Right cardiac atrium (tissue), 5 donors: ENCODE data around the gene MED15. TPM values are rescaled to one million over a fixed set of nuclear protein-coding genes. Genes with fewer than 3 reads are reported as not detected.
A peak's percentile ranks its signal among the peaks of the same experiment; 100 is the strongest.

Experiments used
- ATAC-seq, 2 donors: fragments of 200-7000 bp; cut with Tn5 transposase; one replicate each; pipeline versions ENCODE4 v1.8.0 to v1.9.1; 2020; ENCODE audit warnings: moderate library complexity in 2 of 2, mild to moderate bottlenecking in 1 of 2
- DNase-seq, 3 donors: peaks; one replicate each; pipeline ENCODE4 v3.0.0-alpha.2; 2020
- H3K27ac ChIP-seq: one replicate; pipeline ENCODE4 v1.5.1; 2013; ENCODE audit warnings: mild to moderate bottlenecking, low read length, control low read depth, moderate library complexity
- H3K27me3 ChIP-seq: one replicate; pipeline ENCODE4 v1.6.1; 2013; ENCODE audit not compliant: control insufficient read depth, insufficient read depth
- H3K4me1 ChIP-seq: one replicate; pipeline ENCODE4 v1.6.1; 2013; ENCODE audit warnings: low read length; ENCODE audit not compliant: control insufficient read depth, insufficient read depth
- H3K4me3 ChIP-seq: one replicate; pipeline ENCODE4 v1.5.1; 2013; ENCODE audit warnings: low read length, control low read depth
- H3K9me3 ChIP-seq: one replicate; pipeline ENCODE4 v1.6.1; 2013; ENCODE audit warnings: low read length; ENCODE audit not compliant: control insufficient read depth
- WGBS: extraction: QIAGEN DNeasy Blood & Tissue Kit; methylation state at CpG from one replicate; pipeline ENCODE4 v1.1.7; 2013; 5-methylcytosine and 5-hydroxymethylcytosine counted together
- intact Hi-C, 4 donors: fragments of 100-400 bp; cut with DNase I; formaldehyde crosslinking; loops; one replicate each; pipeline versions ENCODE4 v1.11.0 to v1.14.0; 2022 to 2023
- polyA plus RNA-seq: library from polyadenylated mRNA; stranded (reverse); fragments of 200-250 nt; gene quantifications from one replicate; pipeline ENCODE4 v1.2.3, GENCODE V29; 2013
- total RNA-seq, 4 donors: library from RNA; stranded (reverse); fragmentation: NEBNext Ultra II Directional; extraction: Animal tissue kit (Norgen Biotek cat#: 25700); gene quantifications; one replicate each; pipeline ENCODE4 v1.2.1, GENCODE V29; 2021
- donor health status: healthy with polysubstance abuse.
- donor health status: DM: no; HTN: yes; CAD: no.
- donor health status: DM: no; HTN: no; CAD: no.
- donor health status: DM: no; HTN: yes; CAD: no; lungs with severe emphysema.
- donor health status: DM: yes; HTN: yes; CAD: no.

Gene MED15
- total and polyA plus RNA-seq, 5 donors, result 30.9 to 53.4 (median 49.5) TPM

DNA sequence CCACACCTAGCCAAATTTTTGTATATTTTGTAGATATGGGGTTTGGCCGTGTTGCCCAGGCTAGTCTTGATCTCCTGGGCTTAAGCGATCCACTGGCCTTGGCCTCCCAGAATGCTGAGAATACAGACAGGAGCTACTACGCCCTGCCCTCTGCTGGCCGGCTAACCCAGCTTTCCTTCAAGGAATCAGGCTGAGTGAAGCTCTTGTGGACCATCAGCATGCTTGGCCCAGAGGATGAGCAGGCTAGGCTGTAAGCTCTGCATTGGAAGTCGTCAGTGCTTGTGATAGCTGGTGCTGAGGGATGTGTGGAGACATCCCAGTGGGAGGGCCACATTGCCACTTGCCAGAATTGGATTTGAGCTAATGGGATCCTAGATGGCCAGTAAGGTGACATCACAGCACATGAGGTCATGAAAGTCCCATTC, 60.6 kb downstream of the MED15 start:
- no peak for ATAC-seq
- peak; percentile 10 to 59 (median 37) for DNase-seq
- no peaks in the 10 kb centered on the region for H3K9me3 ChIP-seq
- WGBS, result 59% methylated on average over 5 of the region's 5 CpGs
- H3K4me1 ChIP-seq, result peaks cover 22% of the 10 kb centered on the region
- H3K4me3 ChIP-seq, result no peak overlapping the region
- peak overlapping the region; percentile 3 for H3K27ac ChIP-seq
- H3K27me3 ChIP-seq, result no peaks in the 10 kb centered on the region
- intact Hi-C loops, result loop anchor here in 1 of 4 donors (10.0 kb wide), 1 partner anchor 53 kb away; no protein-coding TSS in a partner anchor

DNA sequence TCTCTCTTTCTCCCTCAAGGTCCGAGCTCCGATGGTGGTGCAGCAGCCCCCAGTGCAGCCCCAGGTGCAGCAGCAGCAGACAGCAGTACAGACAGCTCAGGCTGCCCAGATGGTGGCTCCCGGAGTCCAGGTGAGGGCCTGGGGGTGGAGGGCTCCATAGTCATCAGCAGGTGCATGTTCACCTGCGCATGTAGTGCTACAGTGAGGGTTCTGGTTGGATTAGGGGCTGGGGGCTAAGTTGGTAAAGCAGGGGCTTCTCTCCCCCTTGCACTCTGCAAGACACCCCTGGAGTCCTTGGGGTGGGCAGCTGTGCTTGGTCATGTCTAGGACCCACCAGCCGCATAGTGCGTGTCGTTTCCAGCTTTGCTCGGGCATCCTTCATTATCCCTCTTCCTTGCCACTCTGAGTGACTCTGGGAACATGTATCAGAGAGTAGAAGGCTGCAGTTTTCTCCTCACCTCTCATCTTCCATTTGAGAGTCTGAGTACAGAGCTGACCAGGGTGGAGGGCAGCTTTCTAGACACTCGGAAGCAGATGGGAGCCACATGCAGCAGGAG, 61.2 kb downstream of the MED15 start:
- DNase-seq (peak; percentile 5 to 55 (median 33)), ATAC-seq (no peak)
- intact Hi-C loops, result loop anchor here in 1 of 4 donors (10.0 kb wide), 1 partner anchor 54 kb away; no protein-coding TSS in a partner anchor
- H3K4me3 ChIP-seq, result no peak overlapping the region
- peaks cover 22% of the 10 kb centered on the region for H3K4me1 ChIP-seq
- WGBS, result 84% methylated on average over 9 of the region's 9 CpGs
- H3K27me3 ChIP-seq, result no peaks in the 10 kb centered on the region
- H3K27ac ChIP-seq, result peak overlapping the region; percentile 58
- no peaks in the 10 kb centered on the region for H3K9me3 ChIP-seq

DNA sequence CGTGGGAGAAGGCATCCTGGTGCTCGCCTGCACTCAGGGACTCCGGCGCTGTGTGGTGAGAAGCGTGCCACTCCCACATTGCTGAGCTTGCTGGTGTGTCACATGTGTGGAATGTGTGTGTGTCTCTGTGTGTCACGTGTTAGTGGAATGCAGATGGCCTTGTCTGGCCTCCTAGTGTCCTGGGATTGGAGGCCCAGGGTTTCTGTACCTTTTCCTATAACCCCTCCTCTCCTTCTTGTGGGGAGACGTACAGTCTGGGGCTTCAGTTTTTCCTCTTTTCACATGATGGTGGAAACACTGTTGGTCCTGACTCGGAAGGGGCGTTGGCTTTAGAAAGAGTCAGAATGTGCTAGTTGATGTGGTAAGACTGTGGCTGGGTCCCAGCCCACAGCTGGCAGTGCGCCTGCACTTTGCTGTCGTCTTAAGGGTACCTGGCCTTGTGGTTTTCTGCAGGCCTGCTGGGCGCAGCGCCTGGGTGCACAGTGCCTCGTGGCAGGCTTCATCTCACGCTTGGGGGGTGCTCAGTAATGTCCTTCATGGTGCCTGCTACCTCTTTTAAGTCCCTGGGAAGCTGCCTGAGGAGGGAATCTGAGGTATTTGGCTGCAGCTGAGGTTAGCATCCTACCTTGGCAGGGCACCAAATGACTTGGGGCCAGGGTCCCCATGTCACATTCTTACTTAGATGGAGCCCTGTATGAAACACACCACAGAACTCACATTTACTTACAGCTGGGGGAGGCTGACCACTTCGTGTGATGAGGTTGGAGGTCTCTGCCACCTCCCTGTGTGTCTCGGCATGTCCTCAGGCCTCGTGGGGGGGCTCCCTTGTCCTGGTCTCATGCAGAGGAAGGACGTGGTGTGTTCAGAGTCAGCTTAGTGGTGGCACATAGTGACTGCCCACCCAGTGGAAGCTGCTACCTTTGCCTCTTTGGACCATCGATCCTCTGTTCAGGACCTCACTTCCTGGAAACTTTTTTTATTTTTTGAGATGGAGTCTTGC, 61.9 kb downstream of the MED15 start:
- H3K4me3 ChIP-seq, result no peak overlapping the region
- no peaks in the 10 kb centered on the region for H3K9me3 ChIP-seq
- H3K4me1 ChIP-seq, result peaks cover 22% of the 10 kb centered on the region
- H3K27ac ChIP-seq, result peak overlapping the region; percentile 58
- intact Hi-C loops, result loop anchor here in 1 of 4 donors (10.0 kb wide), 1 partner anchor 55 kb away; no protein-coding TSS in a partner anchor
- H3K27me3 ChIP-seq, result no peaks in the 10 kb centered on the region
- peak; percentile 77 to 91 (median 87) for DNase-seq
- 43% methylated on average over 20 of the region's 20 CpGs for WGBS
- peak; percentile 75 to 81 for ATAC-seq

DNA sequence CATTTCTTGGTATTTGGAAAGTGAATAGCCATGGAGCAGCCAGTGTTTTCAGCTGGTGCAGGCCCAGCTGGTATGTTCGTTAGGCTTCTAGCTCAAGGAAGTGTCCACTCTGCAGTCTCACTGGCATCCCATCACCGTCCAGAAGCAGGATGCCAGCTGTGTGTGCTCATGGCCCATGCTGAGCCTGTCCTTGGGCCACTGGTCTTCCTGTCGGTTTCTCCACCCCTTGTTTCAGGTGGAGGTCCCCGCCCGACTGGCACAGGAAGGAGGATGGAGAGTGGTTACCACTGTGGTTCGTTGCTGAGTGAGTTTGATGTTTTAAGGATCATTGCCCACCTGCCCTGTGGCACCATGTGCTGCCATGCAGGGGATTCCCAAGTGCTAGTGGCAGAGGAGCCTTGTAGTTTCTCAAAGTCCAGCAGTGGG, 63.7 kb downstream of the MED15 start:
- H3K4me3 ChIP-seq, result no peak overlapping the region
- peaks cover 22% of the 10 kb centered on the region for H3K4me1 ChIP-seq
- ATAC-seq (no peak), DNase-seq (peak in 1 of 3 donors; percentile 14)
- 87% methylated on average over 6 of the region's 6 CpGs for WGBS
- intact Hi-C loops, result no loop called here
- H3K9me3 ChIP-seq, result no peaks in the 10 kb centered on the region
- no peaks in the 10 kb centered on the region for H3K27me3 ChIP-seq
- no peak overlapping the region for H3K27ac ChIP-seq

DNA sequence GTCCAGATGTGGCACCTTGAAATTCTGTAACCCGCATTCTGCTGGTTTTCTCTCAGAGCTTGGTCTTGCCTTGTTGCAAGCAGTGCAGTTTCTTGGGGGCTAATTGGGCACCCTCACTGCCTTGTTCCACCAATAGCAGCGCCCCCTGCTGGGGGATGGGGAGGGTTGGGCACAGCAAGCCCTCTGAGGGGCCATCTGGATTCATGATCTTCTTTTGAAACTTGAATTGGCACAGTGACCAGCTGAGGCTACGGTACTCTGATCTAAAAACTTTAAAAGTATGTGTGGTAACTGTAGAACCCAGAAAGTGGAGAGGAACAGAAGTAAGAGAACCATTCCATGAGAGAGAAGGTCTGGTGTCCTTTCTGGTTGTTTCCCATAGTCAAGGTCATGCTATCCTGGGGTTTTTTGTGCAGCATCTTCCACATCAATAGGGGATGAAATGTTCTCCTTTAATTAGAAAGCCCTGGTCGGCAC, 64.2 kb downstream of the MED15 start:
- intact Hi-C loops, result no loop called here
- H3K27ac ChIP-seq, result no peak overlapping the region
- no peak for ATAC-seq

DNA sequence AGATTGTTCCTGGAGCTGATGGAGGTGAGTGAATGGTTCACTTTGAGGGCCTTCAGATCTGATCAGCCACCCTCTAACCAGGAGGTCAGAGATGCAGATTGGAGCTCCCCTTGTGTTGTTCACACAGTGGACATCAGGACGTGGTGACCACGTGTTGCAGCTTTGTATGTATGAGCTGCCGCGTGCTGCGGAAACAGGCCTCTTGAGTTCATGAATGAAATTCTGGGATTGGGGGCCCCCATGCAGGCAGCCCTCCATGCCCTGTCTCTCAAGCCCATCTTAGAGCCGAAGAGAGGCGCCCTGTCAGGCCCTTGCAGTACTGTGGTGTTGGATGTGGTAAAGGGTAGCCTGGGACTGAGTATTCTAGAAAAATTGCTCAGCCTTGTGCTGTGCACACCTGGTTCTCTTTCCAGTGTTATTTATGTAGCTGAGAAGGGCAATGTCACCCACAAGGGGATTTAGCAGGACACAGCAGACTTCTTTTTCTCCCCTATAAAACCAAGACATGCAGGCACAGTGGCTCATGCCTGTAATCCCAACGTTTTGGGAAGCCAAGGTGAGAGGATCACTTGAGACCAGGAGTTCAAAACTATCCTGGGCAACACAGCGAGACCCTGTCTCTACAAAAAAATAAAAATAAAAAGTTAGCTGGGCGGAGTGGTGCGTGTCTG, 64.9 kb downstream of the MED15 start:
- intact Hi-C loops, result no loop called here

More for the DNA sequence above, 64.2 kb downstream of the MED15 start:
- WGBS, result 65% methylated on average over 4 of the region's 4 CpGs
- DNase-seq, result peak in 2 of 3 donors; percentile 70 to 75
- no peak overlapping the region for H3K4me3 ChIP-seq
- H3K27me3 ChIP-seq, result no peaks in the 10 kb centered on the region
- no peaks in the 10 kb centered on the region for H3K9me3 ChIP-seq
- H3K4me1 ChIP-seq, result peaks cover 18% of the 10 kb centered on the region

DNA sequence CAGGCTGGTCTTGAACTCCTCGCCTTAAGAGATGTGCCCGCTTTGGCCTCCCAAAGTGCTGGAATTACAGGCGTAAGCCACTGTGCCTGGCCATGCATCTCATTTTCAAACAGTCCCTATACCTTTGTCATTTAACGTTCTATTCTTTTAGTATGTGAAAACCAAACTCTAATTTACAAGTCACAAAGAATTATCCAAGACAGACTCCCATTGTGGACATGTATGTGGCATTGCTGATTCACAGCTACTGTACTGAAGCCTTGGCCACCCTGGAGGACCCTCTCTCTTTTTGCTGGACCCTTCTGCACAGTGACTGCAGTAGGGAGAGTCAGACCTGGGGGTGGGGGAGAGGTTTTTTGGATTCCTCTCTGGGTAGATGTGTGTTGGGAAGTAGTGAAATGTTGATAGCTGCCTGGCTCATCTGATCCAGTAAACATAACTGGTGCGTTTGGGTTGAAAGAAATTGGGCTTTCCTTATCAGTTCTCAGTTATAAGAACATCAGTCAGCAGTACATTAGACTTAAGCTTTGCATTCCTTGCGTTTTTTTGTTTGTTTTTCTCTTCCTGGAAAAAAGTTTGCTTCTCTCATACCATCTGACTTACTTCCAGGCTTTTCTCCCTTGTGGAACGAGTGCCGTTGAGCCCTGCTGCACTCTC, 65.9 kb downstream of the MED15 start:
- Histone ChIP-seq H3K4me3 (no peak overlapping the region), H3K4me1 (peaks cover 8% of the 10 kb centered on the region), H3K27ac (no peak overlapping the region), H3K27me3 (no peaks in the 10 kb centered on the region), H3K9me3 (no peaks in the 10 kb centered on the region)
- no peak for DNase-seq
- intact Hi-C loops, result no loop called here
- no peak for ATAC-seq
- 78% methylated on average over 8 of the region's 8 CpGs for WGBS

More for the DNA sequence above, 64.9 kb downstream of the MED15 start:
- H3K9me3 ChIP-seq, result no peaks in the 10 kb centered on the region
- 88% methylated on average over 11 of the region's 11 CpGs for WGBS
- no peak for DNase-seq
- H3K4me1 ChIP-seq, result peaks cover 16% of the 10 kb centered on the region
- H3K27ac ChIP-seq, result no peak overlapping the region
- no peaks in the 10 kb centered on the region for H3K27me3 ChIP-seq
- ATAC-seq, result no peak
- H3K4me3 ChIP-seq, result no peak overlapping the region

DNA sequence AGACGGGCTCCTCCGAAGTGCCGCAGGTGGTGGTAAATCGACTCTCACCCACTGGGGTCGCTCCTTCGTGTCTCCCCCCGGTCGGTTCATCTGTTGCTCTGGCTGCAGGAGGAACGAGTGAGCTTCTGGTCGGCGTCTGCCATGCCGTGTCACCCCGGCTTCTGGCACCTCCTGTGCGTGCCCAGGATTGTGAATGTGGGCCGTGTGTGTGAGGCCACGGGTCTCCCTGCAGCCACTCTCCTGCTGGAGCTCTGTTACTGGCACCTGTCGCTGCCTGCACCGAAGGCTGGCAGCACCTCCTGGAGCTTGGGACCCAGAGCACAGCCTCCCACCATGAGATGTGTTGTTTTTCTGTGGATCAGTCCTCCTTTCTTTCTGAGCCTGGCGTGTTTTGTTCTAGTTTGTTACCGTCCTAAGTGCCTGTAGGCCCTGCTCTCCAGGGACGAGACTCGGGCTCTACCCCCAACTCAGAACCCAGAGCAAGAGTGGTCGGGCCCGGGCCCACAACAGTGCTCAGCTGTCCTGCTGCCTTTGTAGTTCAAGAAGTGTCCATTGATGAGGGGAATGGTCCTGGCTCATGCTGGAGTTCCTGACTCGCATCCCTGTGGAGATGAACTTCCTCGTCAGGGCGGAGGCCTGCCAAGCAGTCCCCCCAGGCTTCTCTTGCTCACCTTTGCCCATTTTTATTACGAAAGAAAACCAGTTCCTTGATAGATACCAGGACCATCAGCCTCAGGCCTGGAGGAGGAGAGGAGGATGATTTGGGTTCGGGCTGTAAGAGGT, 66.6 kb downstream of the MED15 start:
- Histone ChIP-seq H3K27ac (no peak overlapping the region), H3K9me3 (no peaks in the 10 kb centered on the region), H3K4me1 (peaks cover under 1% of the 10 kb centered on the region), H3K4me3 (no peak overlapping the region), H3K27me3 (no peaks in the 10 kb centered on the region)
- DNase-seq, result peak in 2 of 3 donors; percentile 26 to 55
- ATAC-seq, result no peak
- intact Hi-C loops, result no loop called here
- WGBS, result 88% methylated on average over 29 of the region's 29 CpGs

DNA sequence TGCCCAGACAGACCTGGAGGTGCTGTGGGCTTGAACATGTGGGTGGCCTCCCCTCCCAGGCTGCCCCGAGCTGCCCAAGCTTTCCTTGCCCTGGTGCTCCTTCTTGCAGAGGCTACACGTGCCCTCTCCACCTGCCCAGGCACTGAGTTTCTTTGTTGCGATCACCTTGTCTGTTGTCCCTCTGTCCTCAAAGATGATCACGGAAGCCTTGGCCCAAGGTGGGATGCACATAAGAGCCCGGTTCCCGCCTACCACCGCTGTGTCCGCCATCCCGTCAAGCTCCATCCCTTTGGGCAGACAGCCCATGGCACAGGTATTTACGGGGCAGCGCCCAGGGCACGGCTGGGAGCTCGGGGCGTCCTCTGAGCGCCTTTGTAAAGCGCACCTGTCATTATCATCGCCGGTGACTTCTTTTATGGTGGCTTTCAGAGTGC, 67.5 kb downstream of the MED15 start:
- 95% methylated on average over 18 of the region's 18 CpGs for WGBS
- no peaks in the 10 kb centered on the region for H3K9me3 ChIP-seq
- intact Hi-C loops, result no loop called here

More for the DNA sequence above, 67.5 kb downstream of the MED15 start:
- Histone ChIP-seq H3K4me1 (no peaks in the 10 kb centered on the region), H3K27me3 (no peaks in the 10 kb centered on the region), H3K27ac (no peak overlapping the region), H3K4me3 (no peak overlapping the region)
- DNase-seq (peak in 1 of 3 donors; percentile 54), ATAC-seq (no peak)
